MG63 (cell line): Measurements from ENCODE around the gene IFIT2. TPM values are rescaled to one million over a fixed set of nuclear protein-coding genes. Genes with fewer than 3 reads are reported as not detected.

ENCODE experiments used
- DNase-seq: peaks from one replicate; pipeline ENCODE4 v3.0.0-alpha.2; 2020
- H3K27me3 ChIP-seq: fragments of 250-450 bp; sonication (Bioruptor Pico); 2 replicates; pipeline ENCODE4 v1.5.1; 2020; ENCODE audit warnings: mild to moderate bottlenecking, moderate library complexity
- H3K36me3 ChIP-seq: fragments of 250-450 bp; sonication (Bioruptor Pico); 2 replicates; pipeline ENCODE4 v1.5.1; 2020; ENCODE audit warnings: mild to moderate bottlenecking, moderate library complexity
- H3K4me3 ChIP-seq: fragments of 250-450 bp; sonication (Bioruptor Pico); 2 replicates; pipeline ENCODE4 v1.5.1; 2020; ENCODE audit warnings: mild to moderate bottlenecking, moderate library complexity
- H3K9me3 ChIP-seq: fragments of 250-450 bp; sonication (Bioruptor Pico); 2 replicates; pipeline ENCODE4 v1.5.1; 2020; ENCODE audit warnings: mild to moderate bottlenecking, moderate library complexity
- total RNA-seq: library from RNA; depleted of rRNA; stranded (reverse); fragments of >200 nt; shearing (Covaris generic); gene quantifications from 2 replicates; pipeline ENCODE4 v1.2.3, GENCODE V29; 2014; ENCODE audit warnings: low replicate concordance

IFIT2 gene
- total RNA-seq, 1 experiment from 2014 or later: 14.3 TPM

GRCh38 chr10:89299031-89299430 is 2.8 kb upstream of the IFIT2 start:
- H3K9me3 ChIP-seq: 0 out of 2 replicates have a peak, but pooled peaks cover 1% of the 10 kb centered on the region
- no peak for DNase-seq
- no peak overlapping the region for H3K4me3 ChIP-seq
- H3K36me3 ChIP-seq: no peaks in the 10 kb centered on the region
- H3K27me3 ChIP-seq: no peaks in the 10 kb centered on the region

DNA sequence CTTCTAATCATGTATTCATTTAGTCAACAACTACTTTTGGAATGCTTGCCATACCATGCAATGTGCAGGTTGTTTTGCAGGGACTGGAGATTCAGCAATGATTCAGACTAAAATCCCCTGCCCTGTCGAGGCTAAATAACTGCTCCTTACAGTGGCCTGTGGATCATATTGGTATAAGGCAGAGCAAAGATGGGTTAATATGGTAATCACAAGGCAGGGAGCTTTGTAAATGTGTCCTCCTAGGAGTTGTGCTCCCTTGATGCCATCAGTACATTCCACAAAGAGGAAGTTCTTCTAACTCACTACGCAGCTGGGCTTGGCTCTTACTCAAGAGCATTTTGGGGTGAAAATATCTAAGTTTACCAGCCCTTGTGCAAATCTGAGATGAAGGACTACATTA is 614 bp upstream of the IFIT2 start:
- DNase-seq: no peak
- H3K27me3 ChIP-seq: no peaks in the 10 kb centered on the region
- H3K4me3 ChIP-seq: peak overlapping the region; percentile 52
- no peaks in the 10 kb centered on the region for H3K36me3 ChIP-seq
- H3K9me3 ChIP-seq: no peaks in the 10 kb centered on the region

DNA sequence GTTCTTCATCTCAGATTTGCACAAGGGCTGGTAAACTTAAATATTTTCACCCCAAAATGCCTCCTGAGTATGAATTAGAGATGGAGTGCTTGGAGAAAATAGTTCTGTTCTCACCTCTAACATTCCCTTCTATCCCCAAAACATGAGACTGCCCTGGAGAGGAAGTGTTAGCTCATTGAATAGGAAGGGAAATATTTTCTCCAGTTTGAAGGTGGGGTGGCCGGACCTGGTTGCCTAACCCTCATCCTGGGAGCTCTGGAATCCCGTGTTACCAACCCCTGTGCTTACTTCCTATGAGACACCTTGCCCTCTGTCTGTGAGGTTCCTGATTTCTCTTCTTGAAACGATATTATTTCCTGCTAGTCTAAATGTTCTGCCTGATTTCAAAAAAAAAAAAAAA is 779 bp downstream of the IFIT2 start:
- H3K27me3 ChIP-seq: no peaks in the 10 kb centered on the region
- H3K36me3 ChIP-seq: no peaks in the 10 kb centered on the region
- DNase-seq: no peak
- H3K4me3 ChIP-seq: peak overlapping the region; percentile 52
- H3K9me3 ChIP-seq: no peaks in the 10 kb centered on the region

DNA sequence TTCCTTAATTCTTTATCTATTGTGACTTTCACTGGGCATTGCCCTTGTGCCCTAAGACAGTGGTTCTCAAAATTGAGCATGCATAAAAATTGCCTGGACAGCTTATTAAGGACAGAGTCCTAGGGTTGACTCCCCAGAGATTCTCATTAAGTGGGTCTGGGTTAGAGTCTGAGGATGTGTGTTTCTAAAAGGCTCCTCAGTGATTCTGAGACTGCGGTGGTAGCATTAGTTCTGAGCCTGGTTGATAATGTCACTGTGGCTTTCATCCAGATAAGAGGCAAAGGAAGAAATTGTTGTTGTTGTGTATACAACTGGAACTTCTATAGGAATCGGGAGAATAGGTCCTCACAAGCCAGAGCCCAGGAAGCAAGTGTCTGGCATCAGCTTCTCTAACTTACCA is 1.3 kb downstream of the IFIT2 start:
- Histone ChIP-seq H3K4me3 (no peak overlapping the region), H3K27me3 (no peaks in the 10 kb centered on the region), H3K9me3 (no peaks in the 10 kb centered on the region), H3K36me3 (no peaks in the 10 kb centered on the region)
- DNase-seq: no peak

DNA sequence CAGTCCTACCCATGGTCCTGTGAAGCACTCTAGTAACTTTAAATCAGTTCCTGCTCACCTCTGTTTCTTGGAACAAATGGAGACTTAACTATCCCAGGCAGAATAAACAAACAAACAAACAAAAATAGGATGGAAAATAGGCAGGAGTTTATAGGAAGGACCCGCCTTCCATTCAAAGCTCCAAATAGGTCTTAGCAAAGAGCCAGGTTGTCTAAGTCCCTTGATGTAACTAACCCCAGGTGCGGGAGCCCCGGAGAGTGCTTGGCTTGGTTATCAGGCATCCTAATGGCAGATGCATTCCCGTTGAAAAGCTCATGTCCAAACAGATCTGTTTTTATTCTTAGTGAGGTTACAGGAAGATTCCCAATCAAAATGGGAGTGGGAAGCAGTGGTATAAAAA is 2.2 kb downstream of the IFIT2 start:
- Histone ChIP-seq H3K27me3 (no peaks in the 10 kb centered on the region), H3K9me3 (no peaks in the 10 kb centered on the region), H3K36me3 (no peaks in the 10 kb centered on the region), H3K4me3 (no peak overlapping the region)
- no peak for DNase-seq

DNA sequence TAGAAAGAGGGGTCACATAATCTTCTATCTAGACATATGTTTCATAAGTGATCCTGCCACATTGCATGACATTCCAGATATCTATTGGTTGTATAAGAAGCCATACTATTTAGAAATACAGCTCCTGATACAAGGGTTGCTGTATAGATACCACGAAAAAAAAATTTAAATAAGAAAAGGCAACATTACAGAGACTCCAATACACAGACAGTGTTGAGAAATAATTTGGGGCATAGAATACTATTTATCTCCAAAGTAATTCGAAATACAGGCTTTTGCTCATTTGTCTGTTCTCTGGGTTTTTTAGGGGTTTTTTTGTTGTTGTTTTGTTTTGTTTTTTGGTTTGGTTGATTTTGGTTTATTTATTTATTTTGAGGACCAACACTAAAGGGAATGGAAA is 2.6 kb downstream of the IFIT2 start:
- no peak overlapping the region for H3K4me3 ChIP-seq
- DNase-seq: no peak
- no peaks in the 10 kb centered on the region for H3K9me3 ChIP-seq
- no peaks in the 10 kb centered on the region for H3K27me3 ChIP-seq
- no peaks in the 10 kb centered on the region for H3K36me3 ChIP-seq

DNA sequence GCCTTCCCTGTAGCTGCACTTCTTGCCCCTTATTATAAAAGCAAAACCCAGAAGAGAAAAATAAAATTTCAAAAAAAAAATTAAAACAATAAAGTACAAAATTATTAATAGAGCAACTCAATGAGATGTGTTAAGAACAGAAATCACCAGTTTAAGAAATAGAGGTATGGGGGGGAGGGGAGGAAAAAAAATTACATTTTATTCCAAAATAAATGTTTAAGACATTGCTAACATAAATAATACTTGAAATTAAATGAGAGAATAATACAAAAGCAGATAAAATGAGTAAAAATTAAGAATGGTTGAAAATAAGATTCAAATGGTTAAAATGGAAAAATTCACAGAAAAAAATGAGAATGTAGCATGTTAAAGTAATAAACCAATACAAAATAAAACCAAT is 3.1 kb downstream of the IFIT2 start:
- no peak for DNase-seq
- Histone ChIP-seq H3K9me3 (no peaks in the 10 kb centered on the region), H3K27me3 (no peaks in the 10 kb centered on the region), H3K4me3 (no peak overlapping the region), H3K36me3 (no peaks in the 10 kb centered on the region)

GRCh38 chr10:89305766-89306433 is 4.1 kb downstream of the IFIT2 start:
- Histone ChIP-seq H3K4me3 (no peak overlapping the region), H3K36me3 (no peaks in the 10 kb centered on the region), H3K9me3 (no peaks in the 10 kb centered on the region), H3K27me3 (no peaks in the 10 kb centered on the region)
- DNase-seq: no peak

DNA sequence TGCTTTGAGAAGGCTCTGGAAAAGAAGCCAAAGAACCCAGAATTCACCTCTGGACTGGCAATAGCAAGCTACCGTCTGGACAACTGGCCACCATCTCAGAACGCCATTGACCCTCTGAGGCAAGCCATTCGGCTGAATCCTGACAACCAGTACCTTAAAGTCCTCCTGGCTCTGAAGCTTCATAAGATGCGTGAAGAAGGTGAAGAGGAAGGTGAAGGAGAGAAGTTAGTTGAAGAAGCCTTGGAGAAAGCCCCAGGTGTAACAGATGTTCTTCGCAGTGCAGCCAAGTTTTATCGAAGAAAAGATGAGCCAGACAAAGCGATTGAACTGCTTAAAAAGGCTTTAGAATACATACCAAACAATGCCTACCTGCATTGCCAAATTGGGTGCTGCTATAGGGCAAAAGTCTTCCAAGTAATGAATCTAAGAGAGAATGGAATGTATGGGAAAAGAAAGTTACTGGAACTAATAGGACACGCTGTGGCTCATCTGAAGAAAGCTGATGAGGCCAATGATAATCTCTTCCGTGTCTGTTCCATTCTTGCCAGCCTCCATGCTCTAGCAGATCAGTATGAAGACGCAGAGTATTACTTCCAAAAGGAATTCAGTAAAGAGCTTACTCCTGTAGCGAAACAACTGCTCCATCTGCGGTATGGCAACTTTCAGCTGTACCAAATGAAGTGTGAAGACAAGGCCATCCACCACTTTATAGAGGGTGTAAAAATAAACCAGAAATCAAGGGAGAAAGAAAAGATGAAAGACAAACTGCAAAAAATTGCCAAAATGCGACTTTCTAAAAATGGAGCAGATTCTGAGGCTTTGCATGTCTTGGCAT is 4.8 kb downstream of the IFIT2 start:
- H3K27me3 ChIP-seq: no peaks in the 10 kb centered on the region
- DNase-seq: no peak
- no peaks in the 10 kb centered on the region for H3K9me3 ChIP-seq
- no peaks in the 10 kb centered on the region for H3K36me3 ChIP-seq
- H3K4me3 ChIP-seq: no peak overlapping the region

GRCh38 chr10:89307269-89307577 is 5.4 kb downstream of the IFIT2 start:
- H3K36me3 ChIP-seq: no peaks in the 10 kb centered on the region
- no peaks in the 10 kb centered on the region for H3K9me3 ChIP-seq
- no peak for DNase-seq
- no peaks in the 10 kb centered on the region for H3K27me3 ChIP-seq
- H3K4me3 ChIP-seq: no peak overlapping the region

DNA sequence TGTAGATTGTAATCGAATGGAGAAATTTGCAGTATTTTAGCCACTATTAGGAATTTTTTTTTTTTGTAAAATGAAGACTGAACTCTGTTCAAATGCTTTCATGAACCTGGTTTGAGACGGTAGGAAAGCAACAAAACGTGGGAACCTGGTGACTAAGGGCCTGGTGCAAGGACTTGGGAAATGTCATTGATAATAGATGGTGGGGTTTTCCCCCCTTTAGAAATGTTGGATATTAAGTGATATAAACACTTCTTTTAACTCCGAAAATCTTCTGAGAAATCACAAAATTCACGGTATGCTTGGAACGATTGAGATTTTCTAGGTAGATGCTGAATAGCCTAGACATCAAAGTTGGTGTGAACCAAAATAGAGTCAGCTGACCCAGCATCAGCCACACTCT is 6.4 kb downstream of the IFIT2 start:
- Histone ChIP-seq H3K27me3 (no peaks in the 10 kb centered on the region), H3K4me3 (no peak overlapping the region), H3K9me3 (no peaks in the 10 kb centered on the region), H3K36me3 (no peaks in the 10 kb centered on the region)
- no peak for DNase-seq

GRCh38 chr10:89308736-89309135 is 6.9 kb downstream of the IFIT2 start:
- no peak for DNase-seq
- Histone ChIP-seq H3K9me3 (no peaks in the 10 kb centered on the region), H3K27me3 (no peaks in the 10 kb centered on the region), H3K4me3 (no peak overlapping the region), H3K36me3 (no peaks in the 10 kb centered on the region)

DNA sequence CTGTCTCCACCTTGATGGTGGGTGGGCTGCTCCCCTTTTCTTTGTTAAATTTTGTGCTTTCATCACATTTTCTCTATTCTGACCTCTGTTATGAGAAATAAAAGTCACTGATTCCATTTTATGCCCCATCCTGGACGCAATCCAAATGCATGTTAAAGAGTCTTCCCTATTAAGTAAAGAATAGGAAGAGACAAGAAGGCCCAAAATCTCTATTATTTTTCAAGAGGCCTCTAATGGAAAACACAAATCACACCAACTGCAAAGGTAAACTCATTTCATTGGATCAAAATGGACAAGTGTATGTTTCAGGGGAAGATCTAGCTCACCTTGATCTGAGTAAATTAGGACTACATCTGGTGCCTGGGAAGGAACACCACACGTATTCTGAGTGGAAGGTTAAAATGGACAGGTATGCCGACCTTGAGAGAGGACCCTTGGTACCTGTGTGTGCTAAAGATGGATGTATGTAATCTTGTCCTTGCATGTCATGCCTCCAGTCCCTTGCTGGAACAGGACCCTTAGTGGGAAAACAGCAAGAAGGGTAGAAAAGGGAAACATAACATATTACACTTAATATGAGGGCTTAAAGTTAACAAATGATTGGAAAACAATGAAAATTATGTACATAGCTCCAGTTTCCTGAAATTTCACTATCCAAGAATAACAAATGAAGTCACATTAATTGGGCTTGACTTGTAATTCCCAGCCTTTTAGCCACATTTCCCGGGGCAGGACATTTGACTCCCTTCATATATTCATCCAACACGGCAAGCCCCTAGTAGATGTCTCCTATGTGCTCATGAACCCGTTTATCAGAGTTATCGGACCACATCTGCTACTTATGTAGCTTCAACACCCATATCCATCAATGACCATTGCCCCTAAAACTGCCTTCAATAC is 7.6 kb downstream of the IFIT2 start:
- H3K27me3 ChIP-seq: no peaks in the 10 kb centered on the region
- no peaks in the 10 kb centered on the region for H3K36me3 ChIP-seq
- no peak for DNase-seq
- H3K4me3 ChIP-seq: no peak overlapping the region
- no peaks in the 10 kb centered on the region for H3K9me3 ChIP-seq

GRCh38 chr10:89310056-89310893 is 8.4 kb downstream of the IFIT2 start:
- no peaks in the 10 kb centered on the region for H3K36me3 ChIP-seq
- DNase-seq: no peak
- H3K4me3 ChIP-seq: no peak overlapping the region
- no peaks in the 10 kb centered on the region for H3K27me3 ChIP-seq
- no peaks in the 10 kb centered on the region for H3K9me3 ChIP-seq

DNA sequence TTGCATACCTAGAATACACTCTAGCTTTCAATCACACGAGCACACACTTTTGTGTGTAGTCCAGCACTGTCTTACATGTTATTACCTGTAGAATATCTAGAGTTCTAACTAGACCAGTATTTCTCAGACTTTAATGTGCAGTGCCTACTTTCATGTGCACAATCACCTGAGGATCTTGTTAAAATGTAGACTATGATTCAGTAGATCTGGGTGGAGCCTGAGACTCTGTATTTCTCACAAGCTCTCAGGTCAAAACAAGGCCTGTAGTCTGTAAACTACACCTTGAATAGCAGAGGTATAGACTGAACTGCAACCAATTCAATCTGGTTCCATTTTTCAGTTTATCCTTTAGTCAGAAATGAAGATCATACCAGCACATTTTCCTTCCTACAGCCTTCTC is 11.1 kb downstream of the IFIT2 start:
- Histone ChIP-seq H3K27me3 (no peaks in the 10 kb centered on the region), H3K4me3 (no peak overlapping the region), H3K36me3 (no peaks in the 10 kb centered on the region), H3K9me3 (0 out of 2 replicates have a peak, but pooled peaks cover 2% of the 10 kb centered on the region)
- DNase-seq: no peak

DNA sequence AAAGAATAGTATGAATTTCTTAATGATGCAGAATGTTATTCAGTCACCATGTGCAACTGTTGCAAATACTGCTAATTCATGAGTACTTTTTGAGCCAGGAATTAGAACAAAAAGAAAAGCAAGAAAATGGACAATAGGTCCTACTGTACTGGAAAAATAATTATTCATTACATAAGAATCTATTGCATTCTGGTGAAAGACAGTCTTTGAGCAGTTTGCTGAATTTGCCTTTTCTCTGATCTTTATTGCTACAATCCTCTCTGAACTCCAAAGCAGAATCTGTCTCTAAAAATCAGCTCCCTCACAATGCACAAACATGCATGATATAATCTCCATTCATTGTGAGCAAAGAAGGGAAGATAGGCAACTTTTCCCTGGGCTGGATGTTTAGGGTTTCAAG is 12.8 kb downstream of the IFIT2 start:
- H3K36me3 ChIP-seq: no peaks in the 10 kb centered on the region
- H3K9me3 ChIP-seq: 0 out of 2 replicates have a peak, but pooled peaks cover 2% of the 10 kb centered on the region
- DNase-seq: no peak

More for the DNA sequence above, 12.8 kb downstream of the IFIT2 start:
- Histone ChIP-seq H3K27me3 (no peaks in the 10 kb centered on the region), H3K4me3 (no peak overlapping the region)
